Astrocyte (in vitro differentiated cells and primary cell): Measurements from ENCODE around the gene HOXB4. TPM values are rescaled to one million over a fixed set of nuclear protein-coding genes. Genes with fewer than 3 reads are reported as not detected.

Experiments used
- DNase-seq: peaks from one replicate; pipeline ENCODE4 v3.0.0-alpha.2; 2010; ENCODE audit warnings: low read depth
- FAIRE-seq: peaks from 2 replicates; lab custom pipeline; 2011; peaks lifted over from hg19 to GRCh38; lab: Jason Lieb, UNC
- H2AFZ ChIP-seq: 2 replicates; pipeline ENCODE4 v1.6.0; 2012; ENCODE audit warnings: low read depth, low read length, inconsistent platforms
- H3K27ac ChIP-seq: 2 replicates; pipeline ENCODE4 v1.5.1; 2011; ENCODE audit warnings: low read depth, low read length, inconsistent platforms
- H3K27me3 ChIP-seq: 2 replicates; pipeline ENCODE4 v1.6.0; 2011; ENCODE audit warnings: low read length, inconsistent platforms; ENCODE audit not compliant: insufficient read depth
- H3K36me3 ChIP-seq: 2 replicates; pipeline ENCODE4 v1.5.1; 2011; ENCODE audit warnings: low read length, inconsistent platforms; ENCODE audit not compliant: insufficient read depth
- H3K4me1 ChIP-seq: 2 replicates; pipeline ENCODE4 v1.5.1; 2011; ENCODE audit warnings: low read length, inconsistent platforms; ENCODE audit not compliant: insufficient read depth
- H3K4me2 ChIP-seq: 2 replicates; pipeline ENCODE4 v1.6.0; 2012; ENCODE audit warnings: low read length, inconsistent platforms
- H3K4me3 ChIP-seq: 2 replicates; pipeline ENCODE4 v1.5.1; 2011; ENCODE audit warnings: low read depth, mild to moderate bottlenecking, low read length, inconsistent platforms; ENCODE audit not compliant: insufficient read depth
- H3K79me2 ChIP-seq: 2 replicates; pipeline ENCODE4 v1.6.0; 2012; ENCODE audit warnings: mild to moderate bottlenecking, low read length, inconsistent platforms; ENCODE audit not compliant: insufficient read depth
- H3K9ac ChIP-seq: 2 replicates; pipeline ENCODE4 v1.6.0; 2012; ENCODE audit warnings: mild to moderate bottlenecking, low read length, inconsistent platforms
- H3K9me3 ChIP-seq: 2 replicates; pipeline ENCODE4 v1.5.1; 2012; ENCODE audit warnings: low read depth, mild to moderate bottlenecking, low read length, inconsistent platforms; ENCODE audit not compliant: insufficient read depth
- H4K20me1 ChIP-seq: 2 replicates; pipeline ENCODE4 v1.6.0; 2012; ENCODE audit warnings: low read length, inconsistent platforms; ENCODE audit not compliant: insufficient read depth
- H3K27ac Mint-ChIP-seq: one replicate; pipeline ENCODE4 v1.8.0; 2021; ENCODE audit warnings: mild to moderate bottlenecking, mixed read lengths; ENCODE audit not compliant: unreplicated experiment
- H3K27me3 Mint-ChIP-seq: one replicate; pipeline ENCODE4 v1.8.0; 2021; ENCODE audit warnings: low read depth, mixed read lengths; ENCODE audit not compliant: unreplicated experiment
- H3K36me3 Mint-ChIP-seq: one replicate; pipeline ENCODE4 v1.8.0; 2021; ENCODE audit warnings: low read depth, mixed read lengths; ENCODE audit not compliant: unreplicated experiment
- H3K4me1 Mint-ChIP-seq: one replicate; pipeline ENCODE4 v1.8.0; 2021; ENCODE audit warnings: low read depth, mixed read lengths; ENCODE audit not compliant: unreplicated experiment
- H3K4me3 Mint-ChIP-seq: one replicate; pipeline ENCODE4 v1.8.0; 2021; ENCODE audit warnings: mild to moderate bottlenecking, moderate library complexity, mixed read lengths; ENCODE audit not compliant: unreplicated experiment
- H3K9me3 Mint-ChIP-seq: one replicate; pipeline ENCODE4 v1.8.0; 2021; ENCODE audit warnings: mild to moderate bottlenecking, mixed read lengths; ENCODE audit not compliant: unreplicated experiment
- EZH2 ChIP-seq: IDR thresholded peaks from 2 replicates; pipeline ENCODE4 v1.6.1; 2012; ENCODE audit warnings: mild to moderate bottlenecking, low read length, inconsistent platforms; ENCODE audit not compliant: insufficient read depth
- total RNA-seq: library from RNA; stranded (reverse); gene quantifications from 2 replicates; pipeline ENCODE4 v1.2.1, GENCODE V29; 2021
- TF ChIP-seq, protein P1 (sequence below): IDR thresholded peaks from 2 replicates; pipeline ENCODE4 v1.5.1; 2011; ENCODE audit warnings: low read depth, mild to moderate bottlenecking, inconsistent platforms, low read length, moderate library complexity; ENCODE audit not compliant: insufficient read depth

The HOXB4 gene
- total RNA-seq, 1 donor from 2014 or later, result not detected

DNA sequence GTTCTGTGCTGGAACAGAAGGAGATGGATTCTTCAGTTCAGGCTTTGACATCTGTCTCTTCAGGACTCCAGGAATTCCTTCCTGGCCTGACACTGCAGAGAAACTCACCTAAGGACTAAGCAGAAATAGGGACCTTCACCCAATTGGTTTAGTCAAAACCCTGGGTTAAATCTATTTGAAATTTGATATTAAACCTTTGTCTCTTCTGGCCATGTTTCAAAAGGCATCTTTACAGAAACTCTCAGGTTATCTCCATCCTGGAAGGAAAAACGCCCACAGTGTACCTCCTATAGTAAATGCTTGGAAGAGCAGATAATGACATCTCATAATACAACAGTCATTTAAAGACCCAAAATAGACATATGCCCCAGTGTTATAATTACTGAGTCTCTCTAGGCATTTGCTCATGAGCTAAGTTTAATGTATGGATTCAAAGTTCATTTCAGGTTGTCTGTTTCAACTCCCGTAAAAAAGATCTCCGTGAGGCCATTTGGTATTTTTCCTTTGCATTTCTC lies 5.6 kb upstream of the HOXB4 start:
- Mint-ChIP-seq H3K27me3 (peaks cover 98% of the 10 kb centered on the region), H3K36me3 (peaks cover 2% of the 10 kb centered on the region), H3K27ac (no peak overlapping the region), H3K4me3 (no peak overlapping the region), H3K9me3 (peaks cover 37% of the 10 kb centered on the region), H3K4me1 (peaks cover 3% of the 10 kb centered on the region)
- no peak overlapping the region for H3K27ac ChIP-seq
- peaks cover 42% of the 10 kb centered on the region for H3K79me2 ChIP-seq
- no peak for FAIRE-seq
- peaks cover 84% of the 10 kb centered on the region for H3K27me3 ChIP-seq
- peaks cover 4% of the 10 kb centered on the region for H4K20me1 ChIP-seq
- H3K36me3 ChIP-seq, result no peaks in the 10 kb centered on the region
- H3K4me1 ChIP-seq, result peaks cover 14% of the 10 kb centered on the region
- peak overlapping the region; percentile 90 for H3K4me2 ChIP-seq
- H3K4me3 ChIP-seq, result no peak overlapping the region
- H3K9ac ChIP-seq, result no peak overlapping the region
- no peak overlapping the region for H2AFZ ChIP-seq
- TF ChIP-seq EZH2, result no peak
- TF ChIP-seq, protein P1, sequence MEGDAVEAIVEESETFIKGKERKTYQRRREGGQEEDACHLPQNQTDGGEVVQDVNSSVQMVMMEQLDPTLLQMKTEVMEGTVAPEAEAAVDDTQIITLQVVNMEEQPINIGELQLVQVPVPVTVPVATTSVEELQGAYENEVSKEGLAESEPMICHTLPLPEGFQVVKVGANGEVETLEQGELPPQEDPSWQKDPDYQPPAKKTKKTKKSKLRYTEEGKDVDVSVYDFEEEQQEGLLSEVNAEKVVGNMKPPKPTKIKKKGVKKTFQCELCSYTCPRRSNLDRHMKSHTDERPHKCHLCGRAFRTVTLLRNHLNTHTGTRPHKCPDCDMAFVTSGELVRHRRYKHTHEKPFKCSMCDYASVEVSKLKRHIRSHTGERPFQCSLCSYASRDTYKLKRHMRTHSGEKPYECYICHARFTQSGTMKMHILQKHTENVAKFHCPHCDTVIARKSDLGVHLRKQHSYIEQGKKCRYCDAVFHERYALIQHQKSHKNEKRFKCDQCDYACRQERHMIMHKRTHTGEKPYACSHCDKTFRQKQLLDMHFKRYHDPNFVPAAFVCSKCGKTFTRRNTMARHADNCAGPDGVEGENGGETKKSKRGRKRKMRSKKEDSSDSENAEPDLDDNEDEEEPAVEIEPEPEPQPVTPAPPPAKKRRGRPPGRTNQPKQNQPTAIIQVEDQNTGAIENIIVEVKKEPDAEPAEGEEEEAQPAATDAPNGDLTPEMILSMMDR, result no peak
- H3K9me3 ChIP-seq, result no peaks in the 10 kb centered on the region
- DNase-seq, result no peak

DNA sequence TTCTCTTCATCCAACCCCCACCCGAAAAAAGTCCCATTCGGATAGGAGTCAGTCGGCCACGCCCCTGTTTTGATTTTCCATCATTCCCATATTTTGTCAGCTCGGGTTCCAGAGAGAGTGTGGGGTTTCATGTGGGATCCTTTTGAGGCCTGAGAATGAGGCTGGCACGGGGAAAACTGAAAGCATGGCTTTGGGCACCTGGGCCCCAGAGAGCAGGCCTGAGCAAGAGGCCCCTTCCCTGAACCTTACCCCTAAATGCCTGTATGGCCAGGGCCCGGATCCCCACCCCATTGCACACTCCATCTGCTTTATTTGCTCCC lies 4.6 kb upstream of the HOXB4 start:
- no peak overlapping the region for H2AFZ ChIP-seq
- peaks cover 4% of the 10 kb centered on the region for H4K20me1 ChIP-seq
- peak overlapping the region; percentile 54 for H3K4me3 ChIP-seq
- peaks cover 14% of the 10 kb centered on the region for H3K4me1 ChIP-seq
- FAIRE-seq (no peak), DNase-seq (no peak)
- H3K4me1 Mint-ChIP-seq, result peaks cover 3% of the 10 kb centered on the region
- no peaks in the 10 kb centered on the region for H3K9me3 ChIP-seq
- peak overlapping the region; percentile 84 for H3K4me2 ChIP-seq
- H3K4me3 Mint-ChIP-seq, result no peak overlapping the region
- peaks cover 3% of the 10 kb centered on the region for H3K36me3 Mint-ChIP-seq
- H3K27me3 Mint-ChIP-seq, result peaks cover 93% of the 10 kb centered on the region
- H3K27me3 ChIP-seq, result peaks cover 79% of the 10 kb centered on the region
- H3K27ac ChIP-seq, result peak overlapping the region; percentile 69
- peak overlapping the region; percentile 41 for H3K27ac Mint-ChIP-seq
- TF ChIP-seq EZH2, result no peak
- TF ChIP-seq, protein P1, result no peak
- peak overlapping the region; percentile 82 for H3K9ac ChIP-seq
- peaks cover 39% of the 10 kb centered on the region for H3K9me3 Mint-ChIP-seq
- H3K79me2 ChIP-seq, result peaks cover 49% of the 10 kb centered on the region
- H3K36me3 ChIP-seq, result no peaks in the 10 kb centered on the region

DNA sequence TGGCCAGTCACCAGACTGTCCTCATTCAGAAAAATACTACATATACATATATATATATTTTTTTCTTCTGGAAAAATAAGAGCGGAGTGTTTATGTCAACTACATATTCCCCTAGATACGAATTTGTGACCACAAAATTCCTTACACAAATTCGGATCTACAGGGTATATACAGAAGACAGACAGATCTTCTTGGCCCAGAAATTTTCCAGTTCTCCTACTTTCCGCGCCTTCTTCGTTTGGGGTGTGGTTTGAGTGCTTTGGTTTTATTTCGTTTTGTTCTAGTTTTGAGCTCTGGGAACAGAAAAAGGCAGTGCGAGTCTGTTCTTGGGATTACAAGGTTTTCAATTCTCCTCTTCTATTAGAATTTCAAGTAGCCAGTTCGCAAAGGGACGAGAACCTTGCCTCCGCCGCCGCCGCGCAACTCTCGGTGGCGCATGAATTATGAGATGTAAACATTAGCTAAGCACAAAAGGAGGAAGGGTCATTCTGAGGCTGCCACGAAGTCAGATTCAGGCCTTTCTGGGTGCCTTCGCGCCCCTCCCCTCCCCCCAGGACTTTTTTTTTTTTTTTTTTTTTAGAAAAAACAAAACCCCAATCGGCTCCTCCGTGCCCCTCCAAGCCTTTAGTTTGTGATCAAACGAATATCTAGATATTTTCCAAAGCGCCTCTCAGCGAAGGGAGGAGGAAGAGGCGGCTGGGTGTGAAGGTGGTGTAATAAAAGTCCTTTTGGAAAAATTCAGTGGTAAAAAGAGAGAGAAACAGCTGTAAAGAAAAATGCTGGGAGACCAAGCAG lies 1.8 kb upstream of the HOXB4 start:
- TF ChIP-seq, protein P1, result no peak
- no peak for TF ChIP-seq EZH2
- DNase-seq, result peak; percentile 44
- H3K27ac Mint-ChIP-seq, result peak overlapping the region; percentile 36
- Histone ChIP-seq H3K79me2 (peaks cover 64% of the 10 kb centered on the region), H3K27ac (peak overlapping the region; percentile 69), H2AFZ (no peak overlapping the region), H3K27me3 (peaks cover 80% of the 10 kb centered on the region), H3K4me3 (peak overlapping the region; percentile 54), H4K20me1 (peaks cover 4% of the 10 kb centered on the region), H3K36me3 (no peaks in the 10 kb centered on the region), H3K9ac (peak overlapping the region; percentile 82), H3K4me1 (peaks cover 8% of the 10 kb centered on the region), H3K4me2 (peak overlapping the region; percentile 84), H3K9me3 (no peaks in the 10 kb centered on the region)
- H3K9me3 Mint-ChIP-seq, result peaks cover 38% of the 10 kb centered on the region
- FAIRE-seq, result no peak
- no peaks in the 10 kb centered on the region for H3K4me1 Mint-ChIP-seq
- H3K27me3 Mint-ChIP-seq, result peaks cover 89% of the 10 kb centered on the region
- H3K36me3 Mint-ChIP-seq, result peaks cover 3% of the 10 kb centered on the region
- H3K4me3 Mint-ChIP-seq, result no peak overlapping the region
